Measurements from ENCODE around the gene NSD2. TPM values are rescaled to one million over a fixed set of nuclear protein-coding genes. Genes with fewer than 3 reads are reported as not detected.
A peak's percentile ranks its signal among the peaks of the same experiment; 100 is the strongest.

Gene NSD2
- total and polyA plus RNA-seq, 2 donors (not counting 1 experiment from before 2014, with no cell fraction given), result 14.2 to 64.8 TPM

DNA sequence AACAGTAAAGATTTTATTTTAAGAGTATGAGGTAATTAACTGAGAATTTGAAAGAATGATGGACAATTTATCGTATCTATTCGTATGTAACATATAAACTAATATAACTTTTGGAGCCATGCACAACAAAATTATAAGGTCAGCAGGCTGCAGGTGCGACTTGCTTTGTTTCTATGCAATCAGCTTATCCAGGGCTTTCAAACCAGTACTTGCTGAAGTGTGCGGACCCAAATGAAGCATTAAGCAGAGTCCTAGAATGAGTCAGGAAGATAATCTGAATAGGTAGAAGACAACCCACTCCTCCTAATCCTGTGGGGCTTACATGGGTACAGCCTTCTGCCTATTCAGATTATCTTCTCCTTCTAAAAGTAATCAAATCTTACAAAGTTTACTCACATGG is 2.1 kb downstream of the NSD2 start:
- Histone ChIP-seq H2AFZ (ENCODE audit: insufficient read depth, low read depth, low read length, poor library complexity, severe bottlenecking) (peak overlapping the region; percentile 4), H3K4me2 (replicated peaks; ENCODE audit: low read depth, low read length, poor library complexity, severe bottlenecking) (no peak overlapping the region), H3K79me2 (ENCODE audit: control insufficient read depth, insufficient read depth, low read length) (peaks cover 52% of the 10 kb centered on the region), H3K4me1 (ENCODE audit: control insufficient read depth in 2 of 2, insufficient read depth in 2 of 2, low read length in 2 of 2) (peaks cover 12 to 26% of the 10 kb centered on the region in 2 donors), H4K20me1 (ENCODE audit: control insufficient read depth, insufficient read depth, low read length, poor library complexity, severe bottlenecking) (peaks cover 8% of the 10 kb centered on the region), H3K9me3 (ENCODE audit: control extremely low read depth in 1 of 3, control insufficient read depth in 2 of 3, insufficient read depth in 1 of 3, low read length in 2 of 3) (no peaks in the 10 kb centered on the region), H3K27me3 (replicated peaks in 1 of 4; ENCODE audit: control extremely low read depth in 1 of 4, control insufficient read depth in 3 of 4, insufficient read depth in 4 of 4, low read length in 3 of 4) (no peaks in the 10 kb centered on the region), H3K27ac (ENCODE audit: low read length in 2 of 2) (no peak overlapping the region), H3K36me3 (replicated peaks in 1 of 2; ENCODE audit: control extremely low read depth in 1 of 2, control insufficient read depth in 1 of 2, extremely low read depth in 1 of 2, insufficient read depth in 2 of 2, low read length in 1 of 2) (no peaks in the 10 kb centered on the region), H3K9ac (ENCODE audit: low read length) (no peak overlapping the region), H3K4me3 (ENCODE audit: control extremely low read depth in 1 of 5, extremely low read depth in 1 of 5, insufficient read depth in 1 of 5, low read depth in 2 of 5, low read length in 4 of 5) (no peak overlapping the region)
- H3K27me3 Mint-ChIP-seq, result no peaks in the 10 kb centered on the region
- peaks cover 27% of the 10 kb centered on the region for H3K4me1 Mint-ChIP-seq
- CTCF ChIA-PET, result interaction anchor here (0.6 to 1.3 kb wide), 2 partner anchors 24 to 129 kb away, joined by 3 to 4 read pairs; no protein-coding TSS in a partner anchor
- TF ChIP-seq EZH2 (IDR thresholded peaks at IDR 0.05; ENCODE audit: borderline replicate concordance, insufficient read depth, low read depth, low read length, poor library complexity, severe bottlenecking), result no peak
- TF ChIP-seq, protein P1, sequence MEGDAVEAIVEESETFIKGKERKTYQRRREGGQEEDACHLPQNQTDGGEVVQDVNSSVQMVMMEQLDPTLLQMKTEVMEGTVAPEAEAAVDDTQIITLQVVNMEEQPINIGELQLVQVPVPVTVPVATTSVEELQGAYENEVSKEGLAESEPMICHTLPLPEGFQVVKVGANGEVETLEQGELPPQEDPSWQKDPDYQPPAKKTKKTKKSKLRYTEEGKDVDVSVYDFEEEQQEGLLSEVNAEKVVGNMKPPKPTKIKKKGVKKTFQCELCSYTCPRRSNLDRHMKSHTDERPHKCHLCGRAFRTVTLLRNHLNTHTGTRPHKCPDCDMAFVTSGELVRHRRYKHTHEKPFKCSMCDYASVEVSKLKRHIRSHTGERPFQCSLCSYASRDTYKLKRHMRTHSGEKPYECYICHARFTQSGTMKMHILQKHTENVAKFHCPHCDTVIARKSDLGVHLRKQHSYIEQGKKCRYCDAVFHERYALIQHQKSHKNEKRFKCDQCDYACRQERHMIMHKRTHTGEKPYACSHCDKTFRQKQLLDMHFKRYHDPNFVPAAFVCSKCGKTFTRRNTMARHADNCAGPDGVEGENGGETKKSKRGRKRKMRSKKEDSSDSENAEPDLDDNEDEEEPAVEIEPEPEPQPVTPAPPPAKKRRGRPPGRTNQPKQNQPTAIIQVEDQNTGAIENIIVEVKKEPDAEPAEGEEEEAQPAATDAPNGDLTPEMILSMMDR (IDR thresholded peaks at IDR 0.05), result no peak
- no peak overlapping the region for H3K27ac Mint-ChIP-seq
- ATAC-seq (ENCODE audit: low read depth) (no peak), DNase-seq (no peak)
- POLR2A ChIA-PET, result no interaction called here
- intact Hi-C loops (cut with micrococcal nuclease), result loop anchor here (5.0 kb wide), 2 partner anchors 134 to 151 kb away; partner anchors contain the start of genes NELFA, TACC3 and TMEM129
- no peak overlapping the region for H3K4me3 Mint-ChIP-seq
- WGBS (ENCODE audit: insufficient coverage), result 62% methylated on average over 2 of the region's 4 CpGs
- no peaks in the 10 kb centered on the region for H3K9me3 Mint-ChIP-seq (ENCODE audit: insufficient read depth)

DNA sequence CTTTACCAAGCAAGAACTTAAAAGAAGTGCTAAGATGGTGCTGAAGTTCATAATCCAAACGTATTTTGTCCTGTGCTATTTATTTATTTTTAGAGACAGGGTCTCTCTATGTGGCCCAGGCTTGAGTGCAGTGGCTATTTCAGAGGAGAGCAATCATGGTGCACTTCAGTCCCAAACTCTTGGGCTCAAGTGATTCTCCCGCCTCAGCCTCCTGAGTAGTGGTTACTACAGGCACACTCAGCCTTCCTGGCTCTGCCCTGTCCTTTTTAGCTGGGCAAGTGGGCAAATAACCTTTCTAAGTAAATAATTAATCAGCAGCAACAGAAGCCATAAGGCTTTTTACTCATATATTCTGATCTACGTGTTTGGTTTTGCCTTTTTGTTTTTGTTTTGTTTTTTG is 2.6 kb downstream of the NSD2 start:
- DNase-seq, result no peak
- POLR2A ChIA-PET, result no interaction called here
- H2AFZ ChIP-seq (ENCODE audit: insufficient read depth, low read depth, low read length, poor library complexity, severe bottlenecking), result no peak overlapping the region
- no peaks in the 10 kb centered on the region for H3K9me3 ChIP-seq (ENCODE audit: control extremely low read depth in 1 of 3, control insufficient read depth in 2 of 3, insufficient read depth in 1 of 3, low read length in 2 of 3)
- WGBS (ENCODE audit: insufficient coverage), result 86% methylated on average over 1 of the region's 3 CpGs
- Mint-ChIP-seq H3K4me1 (peaks cover 30% of the 10 kb centered on the region), H3K4me3 (no peak overlapping the region), H3K9me3 (ENCODE audit: insufficient read depth) (no peaks in the 10 kb centered on the region), H3K27me3 (no peaks in the 10 kb centered on the region), H3K27ac (no peak overlapping the region)
- intact Hi-C loops (cut with micrococcal nuclease), result loop anchor here (5.0 kb wide), 2 partner anchors 134 to 151 kb away; partner anchors contain the start of genes NELFA, TACC3 and TMEM129
- peaks cover 12 to 26% of the 10 kb centered on the region in 2 donors for H3K4me1 ChIP-seq (ENCODE audit: control insufficient read depth in 2 of 2, insufficient read depth in 2 of 2, low read length in 2 of 2)
- no peak overlapping the region for H3K4me3 ChIP-seq (ENCODE audit: control extremely low read depth in 1 of 5, extremely low read depth in 1 of 5, insufficient read depth in 1 of 5, low read depth in 2 of 5, low read length in 4 of 5)
- no peak for ATAC-seq (ENCODE audit: low read depth)
- no peak for TF ChIP-seq EZH2 (IDR thresholded peaks at IDR 0.05; ENCODE audit: borderline replicate concordance, insufficient read depth, low read depth, low read length, poor library complexity, severe bottlenecking)
- TF ChIP-seq, protein P1 (IDR thresholded peaks at IDR 0.05), result no peak
- CTCF ChIA-PET, result interaction anchor here (0.6 to 1.3 kb wide), 2 partner anchors 25 to 129 kb away, joined by 3 to 4 read pairs; no protein-coding TSS in a partner anchor
- peaks cover 5% of the 10 kb centered on the region for H4K20me1 ChIP-seq (ENCODE audit: control insufficient read depth, insufficient read depth, low read length, poor library complexity, severe bottlenecking)
- no peaks in the 10 kb centered on the region for H3K36me3 ChIP-seq (replicated peaks in 1 of 2; ENCODE audit: control extremely low read depth in 1 of 2, control insufficient read depth in 1 of 2, extremely low read depth in 1 of 2, insufficient read depth in 2 of 2, low read length in 1 of 2)
- H3K27ac ChIP-seq (ENCODE audit: low read length in 2 of 2), result no peak overlapping the region
- H3K27me3 ChIP-seq (replicated peaks in 1 of 4; ENCODE audit: control extremely low read depth in 1 of 4, control insufficient read depth in 3 of 4, insufficient read depth in 4 of 4, low read length in 3 of 4), result no peaks in the 10 kb centered on the region
- no peak overlapping the region for H3K9ac ChIP-seq (ENCODE audit: low read length)
- H3K79me2 ChIP-seq (ENCODE audit: control insufficient read depth, insufficient read depth, low read length), result peaks cover 56% of the 10 kb centered on the region
- H3K4me2 ChIP-seq (replicated peaks; ENCODE audit: low read depth, low read length, poor library complexity, severe bottlenecking), result no peak overlapping the region
